Naive thymus-derived CD4-positive, alpha-beta T cell (primary cell): ENCODE results near the gene CELSR2. TPM values are rescaled to one million over a fixed set of nuclear protein-coding genes. Genes with fewer than 3 reads are reported as not detected.

ENCODE experiments used
- ATAC-seq: fragments of 150-1000 bp; cut with Tn5 transposase; 2 replicates; pipeline ENCODE4 v1.10.0; 2021; ENCODE audit warnings: mild to moderate bottlenecking, moderate library complexity
- CTCF ChIA-PET: fragments of 350-600 bp; sonication (Branson Sonifier 250); formaldehyde crosslinking; loops from one replicate; lab custom pipeline; 2021; ENCODE audit warnings: antibody characterized with exemption; lab: Charles Lee
- POLR2A ChIA-PET: fragments of 350-600 bp; sonication (Branson Sonifier 250); formaldehyde crosslinking; loops from one replicate; lab custom pipeline; 2021; ENCODE audit warnings: antibody characterized with exemption, inconsistent platforms; lab: Charles Lee
- DNase-seq, 9 donors: peaks; one replicate each; pipeline versions ENCODE4 v3.0.0 to v3.0.0-alpha.2; 2020 to 2022; ENCODE audit warnings: mixed read lengths in 1 of 9
- H3K27ac ChIP-seq: one replicate; pipeline ENCODE4 v1.7.0; 2013; ENCODE audit warnings: mild to moderate bottlenecking, low read depth, low read length, moderate library complexity
- H3K27me3 ChIP-seq, 2 donors: one replicate each; pipeline ENCODE4 v1.7.0; 2013; ENCODE audit warnings: low read length in 2 of 2, mild to moderate bottlenecking in 2 of 2, moderate library complexity in 2 of 2; ENCODE audit not compliant: control insufficient read depth in 2 of 2, insufficient read depth in 2 of 2
- H3K36me3 ChIP-seq, 3 experiments: 1 replicate in 2 of 3; 2 replicates in 1 of 3; pipeline ENCODE4 v1.7.0; 2013; ENCODE audit warnings: low read length in 3 of 3, mild to moderate bottlenecking in 3 of 3, moderate library complexity in 1 of 3; ENCODE audit not compliant: insufficient read depth in 3 of 3, control insufficient read depth in 2 of 3
- H3K4me1 ChIP-seq, 2 donors: one replicate each; pipeline ENCODE4 v1.7.0; 2013; ENCODE audit warnings: low read length in 2 of 2, mild to moderate bottlenecking in 2 of 2, moderate library complexity in 1 of 2; ENCODE audit not compliant: control insufficient read depth in 2 of 2, insufficient read depth in 2 of 2
- H3K4me3 ChIP-seq: 2 replicates; pipeline ENCODE4 v1.7.0; 2013; ENCODE audit warnings: mild to moderate bottlenecking, low read length
- H3K9me3 ChIP-seq, 3 experiments: 1 replicate in 2 of 3; 2 replicates in 1 of 3; pipeline ENCODE4 v1.7.0; 2013; ENCODE audit warnings: low read length in 3 of 3; ENCODE audit not compliant: control insufficient read depth in 2 of 3
- H3K27ac Mint-ChIP-seq, 9 donors: one replicate each; pipeline ENCODE4 v1.8.0; 2020 to 2022; ENCODE audit warnings: mixed read lengths in 9 of 9, mild to moderate bottlenecking in 8 of 9, moderate library complexity in 5 of 9, inconsistent platforms in 2 of 9
- H3K27me3 Mint-ChIP-seq, 5 donors: one replicate each; pipeline ENCODE4 v1.8.0; 2021 to 2022; ENCODE audit warnings: mixed read lengths in 5 of 5, mild to moderate bottlenecking in 1 of 5
- H3K36me3 Mint-ChIP-seq, 5 donors: one replicate each; pipeline ENCODE4 v1.8.0; 2020 to 2022; ENCODE audit warnings: mixed read lengths in 5 of 5, mild to moderate bottlenecking in 3 of 5, inconsistent platforms in 1 of 5
- H3K4me1 Mint-ChIP-seq, 7 donors: one replicate each; pipeline ENCODE4 v1.8.0; 2020 to 2022; ENCODE audit warnings: mixed read lengths in 7 of 7, mild to moderate bottlenecking in 3 of 7, inconsistent platforms in 1 of 7
- H3K4me3 Mint-ChIP-seq, 10 donors: one replicate each; pipeline ENCODE4 v1.8.0; 2020 to 2022; ENCODE audit warnings: mild to moderate bottlenecking in 10 of 10, mixed read lengths in 10 of 10, moderate library complexity in 6 of 10, inconsistent platforms in 2 of 10
- H3K9me3 Mint-ChIP-seq, 11 donors: one replicate each; pipeline ENCODE4 v1.8.0; 2020 to 2022; ENCODE audit warnings: mixed read lengths in 11 of 11, mild to moderate bottlenecking in 4 of 11, inconsistent platforms in 1 of 11, moderate library complexity in 1 of 11
- intact Hi-C, 2 donors: fragments of 100-400 bp; cut with micrococcal nuclease; formaldehyde crosslinking; loops; one replicate each; pipeline ENCODE4 v1.15.1; 2023
- polyA plus RNA-seq, 2 donors: library from polyadenylated mRNA; unstranded; fragments of 300-500 nt; fragmentation: Illumina TruSeq; gene quantifications; one replicate each; pipeline ENCODE4 v1.2.3, GENCODE V29; 2021
- total RNA-seq, 6 experiments: library from RNA in 5 of 6; stranded (reverse) in 5 of 6; gene quantifications; 1 replicate in 5 of 6; 2 replicates in 1 of 6; pipeline ENCODE4 v1.2.3 and lab custom pipeline; 2021 to 2026

The CELSR2 gene
- total and polyA plus RNA-seq, 7 experiments from 2014 or later: 0.17 to 6.4 (median 3.1) TPM

GRCh38 chr1:109252167-109252892 is 3.0 kb downstream of the CELSR2 start:
- intact Hi-C loops: no loop called here
- POLR2A ChIA-PET: no interaction called here

DNA sequence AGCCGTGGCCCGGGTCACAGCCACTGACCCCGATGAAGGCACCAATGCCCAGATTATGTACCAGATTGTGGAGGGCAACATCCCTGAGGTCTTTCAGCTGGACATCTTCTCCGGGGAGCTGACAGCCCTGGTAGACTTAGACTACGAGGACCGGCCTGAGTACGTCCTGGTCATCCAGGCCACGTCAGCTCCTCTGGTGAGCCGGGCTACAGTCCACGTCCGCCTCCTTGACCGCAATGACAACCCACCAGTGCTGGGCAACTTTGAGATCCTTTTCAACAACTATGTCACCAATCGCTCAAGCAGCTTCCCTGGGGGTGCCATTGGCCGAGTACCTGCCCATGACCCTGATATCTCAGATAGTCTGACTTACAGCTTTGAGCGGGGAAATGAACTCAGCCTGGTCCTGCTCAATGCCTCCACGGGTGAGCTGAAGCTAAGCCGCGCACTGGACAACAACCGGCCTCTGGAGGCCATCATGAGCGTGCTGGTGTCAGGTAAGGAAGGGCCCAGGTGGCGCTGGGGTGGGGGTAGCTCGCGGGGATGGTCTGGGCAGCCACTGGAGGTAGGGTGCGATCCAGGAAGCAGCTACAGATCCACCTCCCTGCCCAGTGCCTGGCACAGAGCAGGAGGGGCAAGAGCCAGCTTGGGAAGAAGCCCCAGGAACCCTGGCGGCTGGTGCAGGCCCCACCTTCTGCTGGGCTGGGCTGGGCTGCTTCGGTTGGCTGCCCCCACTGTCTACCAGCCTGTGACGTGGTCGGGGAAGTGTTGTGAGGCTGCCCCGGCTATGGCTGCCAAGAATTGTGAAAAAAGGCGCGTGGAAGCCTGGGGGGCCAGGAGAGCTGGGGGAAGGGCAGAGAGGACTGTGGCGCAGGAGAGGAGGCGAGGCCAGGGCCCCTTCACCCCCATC is 3.8 kb downstream of the CELSR2 start:
- no peak overlapping the region for H3K27ac Mint-ChIP-seq
- peaks cover 0 to 1% (median 0%) of the 10 kb centered on the region in 11 donors for H3K9me3 Mint-ChIP-seq
- Histone ChIP-seq H3K9me3 (no peaks in the 10 kb centered on the region), H3K4me3 (no peak overlapping the region), H3K36me3 (no peaks in the 10 kb centered on the region), H3K27ac (no peak overlapping the region), H3K4me1 (peaks cover 11 to 15% of the 10 kb centered on the region in 2 donors), H3K27me3 (no peaks in the 10 kb centered on the region)
- H3K36me3 Mint-ChIP-seq: no peaks in the 10 kb centered on the region
- DNase-seq: no peak
- peak overlapping the region in 1 of 10 donors; percentile 7 for H3K4me3 Mint-ChIP-seq
- ATAC-seq: no peak
- POLR2A ChIA-PET: interaction anchor here (1.0 kb wide), 2 partner anchors 13 to 145 kb away, joined by 3 to 4 read pairs; no protein-coding TSS in a partner anchor
- intact Hi-C loops: no loop called here
- H3K4me1 Mint-ChIP-seq: peaks cover 3 to 27% (median 20%) of the 10 kb centered on the region in 7 donors
- peaks cover 0 to 15% (median 0%) of the 10 kb centered on the region in 5 donors for H3K27me3 Mint-ChIP-seq
- CTCF ChIA-PET: no interaction called here

More at GRCh38 chr1:109252167-109252892, 3.0 kb downstream of the CELSR2 start:
- peak overlapping the region in 1 of 10 donors; percentile 7 for H3K4me3 Mint-ChIP-seq
- peaks cover 0 to 15% (median 0%) of the 10 kb centered on the region in 5 donors for H3K27me3 Mint-ChIP-seq
- H3K27me3 ChIP-seq: no peaks in the 10 kb centered on the region
- H3K27ac ChIP-seq: no peak overlapping the region
- H3K36me3 ChIP-seq: no peaks in the 10 kb centered on the region
- peaks cover 0 to 1% (median 0%) of the 10 kb centered on the region in 11 donors for H3K9me3 Mint-ChIP-seq
- peaks cover 3 to 27% (median 18%) of the 10 kb centered on the region in 7 donors for H3K4me1 Mint-ChIP-seq
- H3K36me3 Mint-ChIP-seq: no peaks in the 10 kb centered on the region
- DNase-seq (no peak), ATAC-seq (no peak)
- no peak overlapping the region for H3K27ac Mint-ChIP-seq
- H3K4me1 ChIP-seq: peaks cover 11 to 15% of the 10 kb centered on the region in 2 donors
- CTCF ChIA-PET: interaction anchor here (0.6 kb wide), 1 partner anchor 245 kb away, joined by 3 read pairs; no protein-coding TSS in a partner anchor
- H3K4me3 ChIP-seq: no peak overlapping the region
- no peaks in the 10 kb centered on the region for H3K9me3 ChIP-seq

DNA sequence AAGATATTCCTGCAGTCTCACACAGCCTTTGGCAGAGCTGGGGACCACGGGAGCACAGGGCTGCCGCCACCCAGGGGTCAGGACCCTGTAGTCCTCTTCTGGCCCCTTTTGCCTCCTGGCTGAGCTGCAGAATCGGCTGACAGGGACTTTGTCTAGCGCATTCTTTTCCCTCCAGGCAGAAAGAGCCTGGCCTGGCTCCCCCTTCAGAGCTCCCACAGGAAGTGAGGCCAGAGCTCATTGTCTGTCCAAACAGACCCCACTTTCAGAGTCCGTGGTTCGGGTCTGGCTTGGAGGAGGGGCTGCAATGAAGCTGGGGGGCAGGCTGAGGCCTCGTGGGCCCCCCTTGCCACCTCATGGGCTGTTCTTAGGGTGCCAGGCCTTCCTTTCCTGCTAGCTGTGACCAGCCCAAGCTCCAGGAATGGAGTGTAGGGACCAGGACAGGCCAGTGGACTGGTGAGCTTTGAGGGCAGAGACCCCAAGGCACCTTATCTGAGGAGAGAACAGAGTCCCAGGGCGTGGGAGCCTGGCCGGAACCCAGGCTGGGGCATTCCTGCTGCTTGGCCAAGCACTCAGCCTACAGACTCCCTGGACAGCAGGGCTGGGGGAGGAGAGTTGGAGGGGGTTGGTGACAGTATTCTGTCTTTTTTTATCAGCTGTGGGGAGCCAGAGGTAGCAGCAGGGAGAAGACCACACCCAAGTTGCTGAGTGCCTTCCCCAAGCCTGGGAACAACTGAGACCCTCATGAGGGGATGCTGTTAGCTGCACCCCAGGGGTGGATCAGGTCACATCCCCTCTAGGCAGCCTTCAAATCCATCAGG is 4.7 kb downstream of the CELSR2 start:
- H3K4me1 Mint-ChIP-seq: peaks cover 3 to 27% (median 18%) of the 10 kb centered on the region in 7 donors
- ChIA-PET POLR2A (interaction anchor here (1.0 kb wide), 2 partner anchors 14 to 144 kb away, joined by 3 to 4 read pairs; no protein-coding TSS in a partner anchor), CTCF (no interaction called here)
- peaks cover 7 to 10% of the 10 kb centered on the region in 2 donors for H3K4me1 ChIP-seq
- intact Hi-C loops: no loop called here
- H3K9me3 Mint-ChIP-seq: peaks cover 0 to 1% (median 0%) of the 10 kb centered on the region in 11 donors
- no peak for ATAC-seq
- no peak overlapping the region for H3K4me3 Mint-ChIP-seq
- H3K27me3 Mint-ChIP-seq: peaks cover 0 to 15% (median 0%) of the 10 kb centered on the region in 5 donors
- no peak overlapping the region for H3K27ac ChIP-seq
- no peaks in the 10 kb centered on the region for H3K27me3 ChIP-seq
- no peak overlapping the region for H3K27ac Mint-ChIP-seq
- H3K4me3 ChIP-seq: no peak overlapping the region
- H3K36me3 Mint-ChIP-seq: no peaks in the 10 kb centered on the region
- H3K36me3 ChIP-seq: peaks cover 0 to 4% (median 0%) of the 10 kb centered on the region in 3 experiments
- DNase-seq: no peak
- H3K9me3 ChIP-seq: no peaks in the 10 kb centered on the region

DNA sequence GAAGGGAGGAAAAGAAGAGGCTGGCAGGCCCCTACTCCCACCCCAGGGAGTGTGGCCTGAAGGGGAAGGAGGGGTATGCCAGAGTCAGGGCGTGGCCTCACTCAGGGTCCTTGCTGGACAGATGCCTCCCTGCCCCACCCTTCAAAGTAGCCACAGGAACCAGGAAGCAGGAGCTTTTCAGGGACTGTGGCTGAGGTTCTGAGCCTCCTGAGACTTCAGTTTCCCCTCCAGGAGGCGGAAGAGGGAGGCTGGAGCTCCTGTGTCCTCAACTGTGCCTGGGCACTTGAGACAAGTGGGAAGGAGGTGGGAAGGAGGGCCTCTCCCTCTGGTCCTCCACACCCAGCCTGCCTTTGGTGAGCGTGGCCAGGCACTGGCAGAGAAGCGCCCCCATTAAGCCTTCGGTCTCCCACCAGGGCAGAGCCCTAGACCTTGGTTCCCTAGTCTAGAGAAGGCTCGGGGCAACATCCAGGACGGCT is 5.3 kb downstream of the CELSR2 start:
- peaks cover 0 to 4% (median 0%) of the 10 kb centered on the region in 3 experiments for H3K36me3 ChIP-seq
- H3K27ac ChIP-seq: no peak overlapping the region
- H3K4me1 Mint-ChIP-seq: peaks cover 0 to 27% (median 15%) of the 10 kb centered on the region in 7 donors
- H3K27me3 Mint-ChIP-seq: peaks cover 0 to 15% (median 0%) of the 10 kb centered on the region in 5 donors
- H3K9me3 Mint-ChIP-seq: peaks cover 0 to 1% (median 0%) of the 10 kb centered on the region in 11 donors
- DNase-seq (no peak), ATAC-seq (no peak)
- no peaks in the 10 kb centered on the region for H3K9me3 ChIP-seq
- no peak overlapping the region for H3K27ac Mint-ChIP-seq
- intact Hi-C loops: no loop called here
- no peaks in the 10 kb centered on the region for H3K27me3 ChIP-seq
- no peaks in the 10 kb centered on the region for H3K36me3 Mint-ChIP-seq
- CTCF ChIA-PET: no interaction called here
- peaks cover 4 to 8% of the 10 kb centered on the region in 2 donors for H3K4me1 ChIP-seq
- peak overlapping the region in 1 of 10 donors; percentile 62 for H3K4me3 Mint-ChIP-seq
- no peak overlapping the region for H3K4me3 ChIP-seq
- POLR2A ChIA-PET: no interaction called here

- H3K4me1 ChIP-seq: peaks cover 3 to 6% of the 10 kb centered on the region in 2 donors
- intact Hi-C loops: no loop called here
- H3K9me3 ChIP-seq: no peaks in the 10 kb centered on the region
- ATAC-seq (no peak), DNase-seq (no peak)
- H3K4me3 ChIP-seq: no peak overlapping the region
- CTCF ChIA-PET: no interaction called here
- Mint-ChIP-seq H3K36me3 (no peaks in the 10 kb centered on the region), H3K27me3 (peaks cover 0 to 15% (median 0%) of the 10 kb centered on the region in 5 donors), H3K4me1 (peaks cover 0 to 27% (median 15%) of the 10 kb centered on the region in 7 donors), H3K9me3 (peaks cover 0 to 1% (median 0%) of the 10 kb centered on the region in 11 donors), H3K4me3 (peak overlapping the region in 2 of 10 donors; percentile 22 to 62), H3K27ac (no peak overlapping the region)
- no peak overlapping the region for H3K27ac ChIP-seq
- POLR2A ChIA-PET: no interaction called here
- no peaks in the 10 kb centered on the region for H3K27me3 ChIP-seq
- H3K36me3 ChIP-seq: peaks cover 0 to 4% (median 0%) of the 10 kb centered on the region in 3 experiments
Measured at GRCh38 chr1:109255097-109255651, 5.8 kb downstream of the CELSR2 start.
